ENCODE measurements around the gene MEGF11.

- no peak for TF ChIP-seq CTCF (IDR thresholded peaks at IDR 0.05)
- TF ChIP-seq POLR2A (IDR thresholded peaks at IDR 0.05), result no peak
Measured at GRCh38 chr15:66278056-66278455, 24.5 kb upstream of the MEGF11 start.

Data from breast epithelium (tissue), 3 donors.